Activated CD4-positive, alpha-beta T cell treated with anti-CD3 and anti-CD28 coated beads, Interleukin-2, Interleukin-4, amounts not matched to agents 100 ng/mL and 50 ng/mL, durations not matched to agents 16 hours and 8 hours (primary cell): ENCODE results near the gene ARIH1.
"Not testable (repeated sequence)": the region's sequence is repeated elsewhere in the genome, so short reads cannot be mapped to it uniquely, and the experiment has no call there.

ENCODE experiments used
- DNase-seq: peaks from one replicate; pipeline ENCODE4 v3.0.0-alpha.2; 2020; ENCODE audit warnings: low spot score

The ARIH1 gene, protein sequence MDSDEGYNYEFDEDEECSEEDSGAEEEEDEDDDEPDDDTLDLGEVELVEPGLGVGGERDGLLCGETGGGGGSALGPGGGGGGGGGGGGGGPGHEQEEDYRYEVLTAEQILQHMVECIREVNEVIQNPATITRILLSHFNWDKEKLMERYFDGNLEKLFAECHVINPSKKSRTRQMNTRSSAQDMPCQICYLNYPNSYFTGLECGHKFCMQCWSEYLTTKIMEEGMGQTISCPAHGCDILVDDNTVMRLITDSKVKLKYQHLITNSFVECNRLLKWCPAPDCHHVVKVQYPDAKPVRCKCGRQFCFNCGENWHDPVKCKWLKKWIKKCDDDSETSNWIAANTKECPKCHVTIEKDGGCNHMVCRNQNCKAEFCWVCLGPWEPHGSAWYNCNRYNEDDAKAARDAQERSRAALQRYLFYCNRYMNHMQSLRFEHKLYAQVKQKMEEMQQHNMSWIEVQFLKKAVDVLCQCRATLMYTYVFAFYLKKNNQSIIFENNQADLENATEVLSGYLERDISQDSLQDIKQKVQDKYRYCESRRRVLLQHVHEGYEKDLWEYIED

DNA sequence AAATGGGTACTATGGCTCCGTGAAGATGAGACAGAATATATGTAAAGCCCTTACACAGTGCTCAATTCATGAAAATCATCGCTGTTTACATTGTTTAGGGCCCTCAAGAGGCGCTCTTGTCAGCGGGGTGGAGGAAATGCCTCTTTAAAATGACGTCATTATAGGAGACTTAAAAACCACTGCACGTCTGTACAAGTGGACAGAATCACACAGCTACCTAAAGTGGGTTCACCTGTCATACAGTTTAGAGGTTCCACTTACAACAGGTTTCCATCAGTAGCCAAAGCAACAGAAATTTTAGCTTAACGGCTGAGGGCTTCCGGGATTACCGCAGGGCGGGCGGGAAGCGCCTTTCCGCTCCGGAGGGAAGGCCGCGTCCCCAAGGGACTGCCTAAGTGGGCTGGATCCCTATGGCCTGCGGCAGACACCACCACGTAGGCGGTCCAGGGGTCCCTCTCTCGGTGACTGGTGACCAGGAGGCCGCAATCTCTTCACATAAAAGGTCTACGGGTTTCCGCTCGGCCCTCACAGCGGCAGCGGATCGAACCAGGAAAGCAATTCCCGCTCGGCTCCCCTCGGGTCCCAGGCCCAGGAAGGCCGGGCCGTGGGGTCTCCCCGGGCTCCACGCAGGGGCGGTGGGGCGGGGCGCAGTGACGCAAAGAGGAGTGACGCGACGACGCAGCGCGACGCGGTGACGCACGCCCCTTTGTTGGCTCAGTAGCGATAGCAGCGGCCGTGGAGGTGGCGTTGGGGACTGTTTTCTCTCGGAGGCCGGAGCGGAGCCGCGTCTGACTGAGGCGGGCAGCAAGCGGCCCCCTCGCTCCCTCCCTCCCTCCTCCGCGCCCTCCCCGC is at the start of gene ARIH1:
Gene ARIH1 (plus strand): TSS at position 717 of the 852 bp plus-strand sequence. CDS start 310 bp downstream, outside the sequence.
- peak; percentile 95 for DNase-seq

DNA sequence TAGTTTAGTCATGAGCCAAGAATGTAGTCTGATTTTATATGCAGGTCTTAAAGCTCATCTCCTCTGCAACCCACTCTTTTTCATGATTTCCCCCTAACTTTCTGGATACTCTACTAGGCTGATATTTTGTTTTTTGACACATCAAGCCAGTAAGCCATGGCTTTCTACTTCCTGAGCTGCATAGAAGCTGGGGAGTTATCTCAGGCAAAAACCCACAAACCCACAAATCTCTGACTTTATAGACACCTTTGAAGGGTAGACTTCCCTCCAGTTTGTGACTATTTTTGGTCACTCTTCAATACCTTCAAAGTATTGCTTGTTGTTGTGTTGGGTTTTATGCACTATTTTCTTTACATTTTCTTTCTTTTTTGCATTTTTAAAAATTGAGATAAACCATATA is 47.4 kb upstream of the ARIH1 start:
- DNase-seq: no peak

DNA sequence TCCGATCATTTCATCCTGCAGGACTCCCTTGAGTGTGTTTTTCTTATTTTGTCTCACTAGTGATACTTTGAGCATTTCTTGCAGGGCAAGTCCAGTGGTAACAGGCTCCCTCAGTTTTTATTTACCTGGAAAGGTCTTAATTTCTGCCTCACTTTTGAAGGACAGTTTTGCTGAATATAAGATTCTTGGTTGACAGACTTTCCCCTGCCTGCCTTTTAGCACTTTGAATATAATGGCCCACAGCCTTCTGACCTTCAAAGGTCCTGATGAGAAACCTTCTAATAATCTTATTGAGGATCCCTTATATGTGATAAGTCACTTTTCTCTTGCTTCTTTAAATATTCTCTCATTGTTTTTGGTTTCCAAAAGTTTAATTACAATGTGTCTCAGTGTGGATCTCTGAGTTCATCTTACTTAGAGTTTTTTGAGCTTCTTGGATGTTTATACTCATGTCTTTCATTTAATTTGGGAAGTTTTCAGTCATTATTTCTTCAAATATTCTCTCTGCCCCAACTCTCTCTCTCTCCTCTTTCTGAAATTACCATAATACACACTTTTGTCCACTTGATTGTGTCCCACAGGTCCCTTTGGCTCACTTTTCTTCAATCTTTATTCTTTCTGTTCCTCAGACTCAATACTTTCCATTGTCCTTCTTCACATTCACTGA is 36.3 kb upstream of the ARIH1 start:
- DNase-seq: no peak

DNA sequence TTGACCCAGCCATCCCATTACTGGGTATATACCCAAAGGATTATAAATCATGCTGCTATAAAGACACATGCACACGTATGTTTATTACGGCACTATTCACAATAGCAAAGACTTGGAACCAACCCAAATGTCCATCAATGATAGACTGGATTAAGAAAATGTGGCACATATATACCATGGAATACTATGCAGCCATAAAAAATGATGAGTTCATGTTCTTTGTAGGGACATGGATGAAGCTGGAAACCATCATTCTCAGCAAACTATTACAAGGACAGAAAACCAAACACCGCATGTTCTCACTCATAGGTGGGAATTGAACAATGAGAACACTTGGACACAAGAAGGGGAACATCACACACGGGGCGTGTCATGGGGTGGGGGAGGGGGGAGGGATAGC is 31.3 kb upstream of the ARIH1 start:
- not testable (repeated sequence) for DNase-seq

DNA sequence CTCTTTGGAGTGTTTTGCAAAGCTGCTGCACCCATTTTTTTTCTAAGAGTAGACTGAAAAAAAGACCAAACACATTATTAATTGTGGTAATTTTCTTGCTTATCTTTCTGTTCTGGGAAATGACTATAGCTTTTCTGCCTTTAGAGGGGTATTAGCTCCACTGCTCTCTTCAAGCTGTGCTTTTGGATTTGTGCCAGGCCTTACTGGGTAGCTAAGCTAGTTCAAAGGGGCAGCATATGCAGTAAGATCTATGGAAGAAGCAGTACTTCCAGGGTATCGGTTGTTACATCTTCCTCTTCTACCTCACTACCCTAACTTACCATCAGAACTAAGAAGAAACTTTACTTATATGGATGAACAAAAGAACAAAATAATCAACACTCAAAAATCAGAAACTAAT is 28.7 kb upstream of the ARIH1 start:
- DNase-seq: no peak

DNA sequence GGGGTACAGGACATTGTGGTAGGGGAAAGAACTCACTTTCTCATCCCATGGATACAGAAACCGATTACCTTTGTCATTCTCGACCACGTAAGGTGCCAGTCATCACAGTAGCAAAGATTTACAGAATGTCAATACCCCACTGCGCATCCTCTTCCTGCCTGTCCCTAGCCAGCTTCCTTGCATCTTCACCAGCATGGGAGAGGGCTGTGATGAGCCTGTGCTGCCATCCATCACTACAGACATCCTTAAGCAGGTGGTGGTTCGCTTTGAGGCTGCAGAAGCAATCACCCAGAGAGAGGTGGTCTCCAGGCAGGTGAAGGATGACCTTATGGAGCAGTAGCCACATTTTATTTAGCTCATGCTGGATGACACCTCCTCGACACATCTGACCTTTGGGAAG is 23.3 kb upstream of the ARIH1 start:
- DNase-seq: no peak

DNA sequence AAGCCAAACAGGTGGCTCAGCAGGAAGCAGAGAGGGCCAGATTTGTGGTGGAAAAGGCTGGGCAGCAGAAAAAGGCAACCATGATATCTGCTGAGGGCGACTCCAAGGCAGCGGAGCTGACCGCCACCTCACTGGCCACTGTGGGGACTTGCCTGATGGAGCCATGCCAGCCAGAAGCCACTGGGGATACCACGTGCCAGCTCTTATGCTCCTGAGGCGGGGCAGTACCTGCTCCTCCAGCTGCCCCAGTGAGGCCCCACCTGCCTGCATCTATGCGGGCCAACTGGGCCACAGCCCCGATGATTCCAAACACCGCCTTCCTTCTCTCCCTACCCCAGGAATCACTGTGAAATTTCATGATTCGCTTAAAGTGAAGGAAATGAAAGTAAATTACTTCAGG is 22.9 kb upstream of the ARIH1 start:
- DNase-seq: no peak

DNA sequence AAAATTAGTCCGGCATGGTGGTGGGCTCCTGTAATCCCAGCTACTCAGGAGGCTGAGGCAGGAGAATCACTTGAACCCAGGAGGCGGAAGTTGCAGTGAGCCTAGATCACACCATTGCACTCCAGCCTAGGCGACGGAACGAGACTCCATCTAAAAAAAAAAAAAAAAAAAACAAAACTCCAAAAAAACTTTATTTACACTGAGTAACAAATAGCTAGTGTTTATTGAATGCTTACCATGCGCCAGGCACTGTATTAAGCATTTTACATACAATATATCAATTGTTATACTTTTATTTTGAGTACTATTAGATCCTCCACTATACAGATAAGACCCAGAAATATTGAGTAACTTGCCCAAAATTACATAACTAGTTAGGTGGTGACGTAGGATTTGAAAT is 17.4 kb upstream of the ARIH1 start:
- DNase-seq: no peak

DNA sequence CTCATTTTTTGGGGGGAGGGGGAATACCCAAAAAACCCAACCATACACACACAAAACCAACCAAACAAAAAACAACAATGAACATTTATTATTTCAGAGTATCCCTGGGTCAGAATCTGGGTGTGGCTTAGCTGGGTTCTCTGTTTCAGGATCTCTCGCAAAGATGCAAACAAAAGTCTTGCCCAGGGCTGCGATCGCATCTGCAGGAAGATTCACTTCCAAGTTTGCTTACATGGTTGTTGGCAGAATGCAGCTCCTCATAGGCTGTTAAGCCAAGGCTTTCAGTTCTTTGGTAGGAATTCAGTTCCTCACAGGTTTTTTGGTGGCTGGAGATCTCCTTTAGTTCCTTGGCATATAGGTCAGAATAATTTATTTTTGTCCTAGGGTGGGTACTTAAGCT is 13.7 kb upstream of the ARIH1 start:
- no peak for DNase-seq

DNA sequence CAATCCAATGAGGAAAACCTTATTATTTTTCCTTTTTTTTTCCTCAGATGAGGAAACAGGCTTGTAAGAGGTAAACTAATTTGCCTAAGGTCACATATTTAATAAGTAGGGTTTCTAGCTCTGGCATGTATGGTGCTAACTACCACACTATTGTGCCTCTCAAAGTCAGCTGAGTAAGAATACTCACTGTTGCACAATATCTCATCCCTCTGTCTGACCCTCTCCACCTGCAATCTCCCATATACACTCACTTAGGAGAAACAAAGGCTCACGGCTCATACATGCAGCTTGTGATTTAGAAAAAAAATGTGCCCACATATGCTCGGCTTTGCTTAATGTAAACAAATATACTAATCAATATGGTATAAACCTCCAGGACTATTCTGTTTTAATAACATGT is 10.4 kb upstream of the ARIH1 start:
- DNase-seq: no peak

DNA sequence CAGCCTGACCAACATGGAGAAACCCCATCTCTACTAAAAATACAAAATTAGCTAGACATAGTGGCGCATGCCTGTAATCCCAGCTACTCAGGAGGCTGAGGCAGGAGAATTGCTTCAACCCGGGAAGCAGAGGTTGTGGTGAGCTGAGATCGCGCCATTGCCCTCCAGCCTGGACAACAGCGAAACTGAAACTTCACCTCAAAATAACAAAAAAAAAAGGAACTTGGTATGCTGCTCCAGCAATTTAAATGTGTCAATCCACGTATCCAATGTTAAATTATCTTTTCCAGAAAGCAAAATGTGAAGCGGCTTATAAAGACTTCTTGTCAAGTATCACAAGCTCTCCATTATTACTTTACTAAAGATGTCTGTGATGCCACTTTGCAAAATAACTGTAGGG is 9.9 kb upstream of the ARIH1 start:
- DNase-seq: no peak

DNA sequence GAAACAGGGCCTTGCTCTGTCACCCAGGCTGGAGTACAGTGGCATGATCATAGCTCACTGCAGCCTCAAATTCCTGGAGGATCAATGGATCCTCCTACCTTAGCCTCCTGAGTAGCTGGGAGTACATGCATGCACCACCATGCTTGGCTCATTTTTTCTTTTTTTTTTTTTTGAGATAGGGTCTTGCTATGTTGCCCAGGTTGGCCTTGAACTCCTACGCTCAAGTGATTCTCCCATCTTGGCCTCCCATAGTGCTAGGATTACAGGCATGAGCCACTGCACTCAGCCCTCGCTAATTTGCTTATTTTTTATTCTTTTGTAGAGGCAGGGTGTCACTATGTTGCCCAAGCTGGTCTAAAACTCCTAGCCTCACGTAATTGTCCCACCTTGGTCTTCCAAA is 6.0 kb upstream of the ARIH1 start:
- DNase-seq: no peak

DNA sequence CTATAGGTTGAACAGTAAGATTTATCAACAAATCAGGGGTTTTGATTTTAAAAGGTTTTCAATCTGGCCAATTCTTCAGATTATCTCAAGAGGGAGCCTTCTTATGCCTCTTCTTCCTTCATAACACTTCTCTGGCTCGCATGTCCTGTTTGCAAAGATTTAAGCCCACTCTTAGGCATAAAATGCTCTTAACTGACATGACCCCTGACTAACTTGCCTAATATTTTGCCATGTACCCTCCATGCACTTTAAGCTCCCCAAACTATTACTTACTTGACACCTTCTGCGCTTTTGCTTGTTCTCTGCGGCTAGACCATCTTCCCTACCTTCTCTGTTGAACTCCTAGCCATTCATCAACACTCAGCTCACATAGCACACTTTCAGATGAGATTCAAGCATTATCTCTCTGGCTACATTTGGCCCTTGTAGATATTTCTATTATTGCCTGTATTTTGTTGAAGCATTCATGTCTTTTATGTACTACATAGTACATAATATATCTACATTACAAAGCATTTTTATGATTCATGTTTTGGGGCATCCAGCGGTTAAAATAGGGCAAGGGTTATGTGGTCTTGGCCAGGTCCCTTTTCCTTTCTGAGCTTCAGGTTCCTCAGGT is 1.0 kb upstream of the ARIH1 start:
- DNase-seq: no peak

DNA sequence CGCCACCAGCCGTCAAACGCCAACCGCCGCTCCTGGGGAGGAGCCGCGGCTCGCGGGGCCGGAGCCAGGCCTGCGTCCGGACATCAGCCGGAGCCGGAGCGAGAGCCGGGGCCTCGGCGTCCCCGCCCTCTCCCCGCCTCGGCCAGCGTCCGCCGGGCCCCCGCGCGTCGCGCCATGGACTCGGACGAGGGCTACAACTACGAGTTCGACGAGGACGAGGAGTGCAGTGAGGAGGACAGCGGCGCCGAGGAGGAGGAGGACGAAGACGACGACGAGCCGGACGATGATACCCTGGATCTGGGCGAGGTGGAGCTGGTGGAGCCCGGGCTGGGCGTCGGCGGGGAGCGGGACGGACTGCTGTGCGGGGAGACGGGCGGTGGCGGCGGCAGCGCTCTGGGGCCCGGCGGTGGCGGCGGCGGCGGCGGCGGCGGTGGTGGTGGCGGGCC is 359 bp downstream of the ARIH1 start:
- DNase-seq: no peak

DNA sequence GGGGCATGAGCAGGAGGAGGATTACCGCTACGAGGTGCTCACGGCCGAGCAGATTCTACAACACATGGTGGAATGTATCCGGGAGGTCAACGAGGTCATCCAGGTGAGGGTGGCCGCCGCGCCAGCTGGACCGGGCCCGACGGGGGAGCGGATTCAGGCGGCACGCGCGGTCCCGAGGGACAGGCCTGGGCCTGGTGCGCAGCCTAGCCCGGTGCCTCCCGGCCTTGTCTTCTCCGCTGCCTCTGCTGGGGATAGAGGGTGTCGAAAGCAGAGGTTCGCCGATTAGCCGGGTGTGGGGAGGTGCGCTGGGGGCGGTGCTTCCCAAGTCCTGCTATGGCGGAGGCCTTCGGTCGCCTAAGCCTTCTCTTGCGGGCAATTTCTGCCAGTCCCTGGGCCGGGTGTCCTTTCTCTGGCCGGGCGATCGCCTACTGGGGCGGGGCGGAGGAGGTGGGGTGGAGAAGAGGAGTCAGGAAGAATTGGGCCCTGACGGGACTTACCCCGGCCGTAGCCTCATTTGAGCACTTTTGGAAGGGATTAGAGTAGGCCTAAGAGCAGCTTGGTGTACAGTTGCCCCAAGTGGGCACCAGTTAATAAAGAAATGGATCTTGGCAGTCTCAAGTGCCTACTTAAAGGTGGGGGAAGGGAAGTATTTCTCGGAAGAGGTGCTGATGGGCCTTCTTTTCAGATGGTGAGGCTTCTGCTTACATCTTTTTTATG is 940 bp downstream of the ARIH1 start:
- peak; percentile 82 for DNase-seq

DNA sequence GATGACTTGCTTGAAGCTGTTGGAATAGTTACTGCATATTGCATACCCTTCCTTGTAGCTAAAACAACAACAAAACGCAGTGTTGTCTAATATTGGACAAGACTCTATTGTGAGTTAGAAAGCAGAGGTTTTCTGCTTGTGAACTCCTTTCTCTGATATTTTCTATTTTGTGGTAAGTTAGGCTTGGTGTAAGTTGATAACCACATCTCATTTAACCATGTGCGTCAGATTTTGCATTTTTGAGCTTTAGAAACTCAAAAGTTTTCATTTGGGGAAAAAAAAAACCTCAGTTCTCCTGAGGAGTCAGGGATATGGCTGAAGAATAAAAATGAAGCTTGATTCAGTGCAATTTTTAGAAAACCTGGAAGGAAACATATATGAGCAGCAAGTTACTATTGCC is 1.5 kb downstream of the ARIH1 start:
- no peak for DNase-seq

DNA sequence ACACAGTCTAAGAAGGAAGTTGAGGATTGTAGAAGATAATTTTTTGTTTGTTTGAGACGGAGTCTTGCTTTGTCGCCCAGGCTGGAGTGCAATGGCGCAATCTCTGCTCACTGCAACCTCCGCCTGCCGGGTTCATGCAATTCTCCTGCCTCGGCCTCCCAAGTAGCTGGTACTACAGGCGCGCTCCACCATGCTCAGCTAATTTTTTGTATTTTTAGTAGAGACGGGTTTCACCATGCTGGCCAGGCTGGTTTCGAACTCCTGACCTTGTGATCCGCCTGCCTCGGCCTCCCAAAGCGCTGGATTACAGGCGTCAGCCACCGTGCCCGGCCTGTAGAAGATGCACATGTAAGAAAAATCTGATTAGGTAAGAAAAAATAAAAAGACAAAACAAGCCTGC is 2.2 kb downstream of the ARIH1 start:
- DNase-seq: not testable (repeated sequence)

DNA sequence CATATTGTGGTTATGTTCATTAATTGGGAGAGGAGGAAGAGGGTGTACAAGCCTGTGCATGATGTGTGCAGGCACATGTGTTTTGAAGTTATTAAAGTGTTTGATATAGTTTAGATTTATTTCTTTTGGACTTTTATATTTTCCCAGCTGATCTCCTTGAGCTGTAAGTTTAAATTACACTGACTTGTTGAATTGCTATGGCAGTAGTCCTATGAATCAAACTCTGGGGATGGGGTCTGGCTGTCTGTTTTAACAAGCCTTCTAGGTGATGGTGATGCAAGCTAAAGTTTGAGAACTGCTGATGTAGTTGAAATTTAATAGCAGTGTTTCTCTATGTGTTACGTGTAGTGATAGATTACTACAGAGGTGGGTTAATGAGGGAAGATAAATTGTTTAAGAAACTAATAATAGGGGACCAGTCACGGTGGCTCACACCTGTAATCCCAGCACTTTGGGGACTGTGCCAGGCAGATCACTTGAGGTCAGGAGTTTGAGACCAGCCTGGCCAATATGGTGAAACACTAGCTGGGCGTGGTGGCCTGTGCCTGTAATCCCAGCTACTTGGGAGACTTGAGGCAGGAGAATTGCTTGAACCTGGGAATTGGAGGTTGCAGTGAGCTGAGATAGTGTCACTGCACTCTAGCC is 7.0 kb downstream of the ARIH1 start:
- no peak for DNase-seq

DNA sequence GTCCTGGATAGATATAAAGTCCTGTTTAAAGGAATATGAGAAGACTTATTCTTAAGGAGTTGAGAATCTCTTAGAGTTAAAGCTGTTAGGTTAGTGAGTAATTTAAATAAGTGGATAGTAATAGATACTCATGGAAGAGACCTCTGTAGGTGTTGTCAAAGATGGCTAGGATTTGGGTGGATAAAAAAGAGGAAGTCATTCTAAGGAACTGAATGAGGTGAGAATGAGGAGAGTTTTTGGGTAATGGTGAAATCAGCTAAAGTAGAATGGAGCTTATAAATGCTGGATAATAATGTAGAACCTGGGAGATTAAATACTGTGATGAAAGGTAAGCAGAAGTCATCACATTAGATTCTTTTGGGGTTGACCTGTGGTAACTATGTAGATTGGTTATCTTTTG is 8.1 kb downstream of the ARIH1 start:
- DNase-seq: no peak

DNA sequence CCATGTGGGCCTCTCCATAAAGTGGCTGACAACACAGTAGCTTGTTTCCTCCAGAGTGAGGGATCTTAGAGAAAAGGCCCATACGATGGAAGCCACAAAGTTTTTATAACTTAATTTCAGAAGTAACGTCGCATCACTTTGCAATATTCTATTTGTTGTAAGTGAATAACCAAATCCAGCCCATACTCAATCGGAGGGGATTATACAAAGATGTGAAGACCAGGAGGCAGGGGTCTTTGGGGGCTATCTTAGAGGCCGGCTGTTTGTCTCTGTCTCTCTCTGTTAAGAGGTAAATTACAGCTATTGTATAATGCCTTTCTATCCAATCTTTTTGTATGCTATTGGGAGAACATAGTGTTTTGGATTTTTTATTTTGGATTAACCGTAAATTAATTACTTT is 9.1 kb downstream of the ARIH1 start:
- DNase-seq: no peak

DNA sequence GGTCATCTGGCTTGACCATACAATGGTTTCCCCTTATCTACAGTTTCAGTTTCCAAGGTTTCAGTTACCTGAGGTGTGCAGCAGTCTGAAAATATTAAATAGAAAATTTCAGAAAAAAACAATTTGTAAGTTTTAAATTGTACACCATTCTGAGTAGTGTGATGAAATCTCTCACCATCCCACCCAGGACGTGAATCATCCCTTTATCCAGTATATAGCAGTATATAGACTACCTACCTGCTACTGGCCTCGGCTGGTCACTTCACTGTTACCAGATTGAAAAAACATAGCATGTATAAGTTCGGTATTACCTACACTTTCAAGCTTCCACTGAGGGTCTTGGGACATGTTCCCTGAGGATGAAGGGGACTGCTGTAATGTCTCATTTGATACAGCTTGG is 12.0 kb downstream of the ARIH1 start:
- no peak for DNase-seq
